Measurements from ENCODE around the gene GAK.

Gene GAK

DNA sequence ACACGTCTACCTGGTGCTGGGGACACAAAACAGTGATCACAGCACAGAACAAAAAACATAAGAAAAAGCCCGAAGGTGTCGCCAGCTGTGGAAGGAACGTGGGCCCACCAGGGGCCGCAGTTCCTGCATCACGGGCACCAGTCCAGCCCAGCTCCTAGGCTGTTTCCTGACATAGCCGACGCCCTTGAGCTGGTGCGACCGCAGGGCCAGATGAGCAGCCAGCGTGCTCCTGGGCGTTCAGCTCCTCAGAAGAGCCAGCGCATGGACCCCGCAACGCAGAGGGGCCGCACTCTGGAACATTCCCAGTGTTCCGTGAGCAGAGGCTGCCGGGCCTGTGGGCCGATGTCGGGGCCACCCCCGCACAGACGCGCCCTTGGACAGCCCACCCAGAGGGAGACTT lies 44.1 kb downstream of the GAK start:
- H3K4me3 ChIP-seq (ENCODE audit: control insufficient read depth, low read depth, low read length): no peak overlapping the region
- TF ChIP-seq CTCF (conservative IDR thresholded peaks at IDR 0.05; ENCODE audit: control insufficient read depth, insufficient read depth, low read depth, low read length): no peak

DNA sequence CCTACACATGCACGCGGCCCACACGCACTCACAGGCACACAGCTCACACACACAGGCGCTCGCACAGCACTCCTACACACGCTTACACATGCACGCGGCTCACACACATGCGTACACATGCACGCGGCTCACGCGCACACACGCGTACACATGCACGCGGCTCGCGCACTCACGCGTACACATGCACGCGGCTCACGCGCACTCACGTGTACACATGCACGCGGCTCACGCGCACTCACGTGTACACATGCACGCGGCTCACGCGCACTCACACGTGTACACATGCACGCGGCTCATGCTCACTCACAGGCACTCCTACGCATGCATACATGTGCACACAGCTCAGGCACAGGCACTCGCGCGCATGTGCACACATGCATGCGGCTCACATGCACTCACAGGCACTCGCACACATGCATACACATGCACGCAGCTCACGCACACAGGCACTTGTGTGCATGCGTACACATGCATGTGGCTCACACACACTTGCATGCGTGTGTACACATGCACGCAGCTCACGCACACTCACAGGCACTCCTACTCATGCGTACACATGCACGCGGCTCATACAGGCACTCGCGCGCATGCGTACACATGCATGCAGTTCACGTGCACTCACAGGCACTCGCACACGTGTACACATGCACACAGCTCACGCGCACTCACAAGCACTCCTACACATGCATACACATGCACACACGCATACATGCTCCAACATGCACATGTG lies 44.9 kb downstream of the GAK start:
- H3K4me3 ChIP-seq (ENCODE audit: control insufficient read depth, low read depth, low read length): no peak overlapping the region
- no peak for DNase-seq (ENCODE audit: low read depth)
- TF ChIP-seq CTCF (conservative IDR thresholded peaks at IDR 0.05; ENCODE audit: control insufficient read depth, insufficient read depth, low read depth, low read length): no peak

More for the DNA sequence above, 44.1 kb downstream of the GAK start:
- no peak for DNase-seq (ENCODE audit: low read depth)

- no peak overlapping the region for H3K4me3 ChIP-seq (ENCODE audit: control insufficient read depth, low read depth, low read length)
- TF ChIP-seq CTCF (conservative IDR thresholded peaks at IDR 0.05; ENCODE audit: control insufficient read depth, insufficient read depth, low read depth, low read length): no peak
- no peak for DNase-seq (ENCODE audit: low read depth)
Observed at GRCh38 chr4:886244-886643, 45.9 kb downstream of the GAK start.

DNA sequence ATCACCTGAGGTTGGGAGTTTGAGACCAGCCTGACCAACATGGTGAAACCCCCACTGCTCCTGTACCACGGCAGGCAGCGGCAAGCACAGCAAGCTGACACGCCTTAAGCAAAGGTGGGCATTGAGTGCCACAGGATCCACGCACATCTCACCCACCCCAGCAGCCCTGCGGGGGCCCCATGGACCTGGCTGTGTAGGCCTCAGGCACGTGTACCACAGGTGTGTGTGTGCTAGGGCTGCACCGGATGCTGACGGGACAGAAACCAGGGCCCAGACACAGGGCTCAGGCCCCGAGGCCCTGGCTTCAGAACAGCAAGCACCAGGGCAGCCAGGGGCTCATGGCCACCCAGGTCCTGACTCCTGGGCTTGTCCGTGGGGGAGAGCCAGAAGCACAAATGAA lies 46.8 kb downstream of the GAK start:
- no peak for TF ChIP-seq CTCF (conservative IDR thresholded peaks at IDR 0.05; ENCODE audit: control insufficient read depth, insufficient read depth, low read depth, low read length)
- no peak overlapping the region for H3K4me3 ChIP-seq (ENCODE audit: control insufficient read depth, low read depth, low read length)
- no peak for DNase-seq (ENCODE audit: low read depth)

DNA sequence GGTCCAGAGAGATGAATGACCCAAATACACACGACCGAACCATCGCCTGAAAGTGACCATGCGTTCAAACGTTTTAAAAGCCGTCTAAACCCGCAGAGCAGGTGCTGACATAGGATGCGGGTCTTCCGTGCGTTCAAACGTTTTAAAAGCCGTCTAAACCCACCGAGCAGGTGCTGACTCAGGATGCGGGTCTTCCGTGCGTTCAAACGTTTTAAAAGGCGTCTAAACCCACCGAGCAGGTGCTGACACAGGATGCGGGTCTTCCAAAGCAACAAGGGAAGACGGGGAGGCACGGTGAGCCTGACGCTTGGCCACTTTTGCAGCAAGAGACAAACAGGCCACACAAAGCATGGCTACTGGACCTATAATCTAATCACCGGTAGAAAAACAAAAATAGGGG lies 47.2 kb downstream of the GAK start:
- DNase-seq (ENCODE audit: low read depth): no peak
- no peak for TF ChIP-seq CTCF (conservative IDR thresholded peaks at IDR 0.05; ENCODE audit: control insufficient read depth, insufficient read depth, low read depth, low read length)
- no peak overlapping the region for H3K4me3 ChIP-seq (ENCODE audit: control insufficient read depth, low read depth, low read length)

DNA sequence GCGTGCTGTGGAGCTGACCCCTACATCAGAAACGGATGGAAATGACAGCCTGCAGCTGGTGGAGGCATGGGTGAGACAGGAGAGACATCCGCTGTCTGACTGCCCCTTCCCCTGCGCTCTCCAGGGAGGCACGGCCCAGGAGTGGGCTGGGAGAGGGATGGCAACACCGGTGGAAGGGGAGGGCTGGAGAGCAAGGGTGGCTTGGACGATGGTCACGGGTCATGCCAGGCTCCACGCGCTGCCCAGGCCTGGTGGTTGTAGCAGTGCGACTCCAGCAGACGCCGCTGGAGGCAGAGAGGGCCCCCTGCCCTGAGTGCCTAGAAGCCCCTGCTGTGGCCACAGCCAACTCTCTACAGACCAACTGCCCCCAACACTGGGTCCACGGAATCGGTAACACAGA lies 47.9 kb downstream of the GAK start:
- no peak for DNase-seq (ENCODE audit: low read depth)
- no peak for TF ChIP-seq CTCF (conservative IDR thresholded peaks at IDR 0.05; ENCODE audit: control insufficient read depth, insufficient read depth, low read depth, low read length)
- H3K4me3 ChIP-seq (ENCODE audit: control insufficient read depth, low read depth, low read length): no peak overlapping the region
